GM21390 (cell line): ENCODE results near the gene CACUL1.
"Not testable (repeated sequence)": the region's sequence is repeated elsewhere in the genome, so short reads cannot be mapped to it uniquely, and the experiment has no call there.

Experiments used
- ATAC-seq: cut with Tn5 transposase; IDR thresholded peaks from one replicate; pipeline ENCODE4 v1.9.1; 2021; ENCODE audit not compliant: unreplicated experiment

CACUL1 gene

DNA sequence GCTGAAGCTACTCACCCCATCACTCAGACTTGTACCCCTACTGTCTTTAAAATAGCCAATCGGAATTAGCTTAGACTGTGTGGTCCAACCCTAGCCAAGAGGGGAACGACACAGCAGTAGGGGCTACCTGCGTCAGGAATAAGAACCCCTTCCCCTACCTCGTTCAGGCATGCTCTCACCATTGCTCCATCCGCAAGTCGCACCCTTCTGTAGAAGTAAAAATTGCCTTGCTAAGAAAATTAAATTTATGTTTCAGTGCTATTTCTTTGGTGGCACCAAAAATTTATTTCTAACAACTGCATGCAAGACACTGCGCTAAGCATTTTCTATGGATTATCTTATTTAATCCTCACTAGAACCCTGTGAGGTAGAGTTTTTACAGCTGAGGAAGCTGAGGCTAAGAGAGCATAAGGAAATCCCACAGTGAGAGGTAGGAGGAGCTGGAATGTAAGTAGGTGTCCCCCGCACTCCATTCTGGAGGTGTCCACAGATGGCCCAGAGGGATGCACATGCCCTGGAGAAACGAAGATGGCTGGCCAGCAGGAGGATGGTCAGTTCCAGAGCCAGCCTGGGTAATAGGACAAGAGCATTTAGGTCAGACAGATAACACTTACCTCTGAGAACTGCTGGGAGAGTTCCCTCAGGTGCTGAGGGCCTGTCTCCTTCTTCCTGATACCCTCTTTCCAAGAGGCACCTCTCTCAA, 15.3 kb upstream of the CACUL1 start:
- ATAC-seq: no peak

- no peak for ATAC-seq
Measured at GRCh38 chr10:118768041-118768919, 13.5 kb upstream of the CACUL1 start.

DNA sequence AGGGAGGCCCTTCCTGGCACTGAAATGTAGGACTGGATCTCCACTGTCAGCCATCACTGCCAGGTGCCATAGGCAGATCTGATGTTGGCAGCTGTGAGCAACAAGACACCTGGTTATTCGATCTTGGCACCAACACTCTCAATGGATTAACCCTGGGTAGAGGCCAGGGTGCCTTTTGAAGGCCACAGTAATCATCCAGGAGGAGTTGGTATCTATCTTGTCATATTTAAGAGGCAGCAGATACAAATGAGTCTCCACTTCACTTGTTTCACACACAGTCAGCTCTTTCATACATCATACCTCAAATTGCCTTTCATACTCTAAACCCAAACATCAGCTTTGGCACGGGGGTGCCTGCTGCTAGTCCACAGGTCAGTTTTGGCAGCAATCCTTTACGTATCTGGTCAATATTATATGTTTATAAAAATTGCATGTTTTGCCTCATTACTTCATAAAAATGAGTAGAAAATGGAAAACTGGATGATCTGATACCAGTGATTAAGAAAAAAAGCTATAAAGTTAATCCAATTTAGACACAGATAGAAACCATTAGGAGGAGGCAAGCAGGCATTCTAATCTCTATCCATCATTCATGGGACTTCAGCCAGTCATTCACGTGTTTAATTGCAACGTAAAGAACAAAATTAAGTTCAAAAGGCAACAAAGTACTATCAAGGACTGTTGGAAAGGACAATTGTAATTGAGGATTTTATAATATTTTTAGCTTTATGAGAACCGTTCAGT, 12.7 kb upstream of the CACUL1 start:
- ATAC-seq: no peak

- ATAC-seq: no peak
Measured at GRCh38 chr10:118764195-118764594, 9.4 kb upstream of the CACUL1 start.

GRCh38 chr10:118763202-118763988, 8.6 kb upstream of the CACUL1 start:
- no peak for ATAC-seq

DNA sequence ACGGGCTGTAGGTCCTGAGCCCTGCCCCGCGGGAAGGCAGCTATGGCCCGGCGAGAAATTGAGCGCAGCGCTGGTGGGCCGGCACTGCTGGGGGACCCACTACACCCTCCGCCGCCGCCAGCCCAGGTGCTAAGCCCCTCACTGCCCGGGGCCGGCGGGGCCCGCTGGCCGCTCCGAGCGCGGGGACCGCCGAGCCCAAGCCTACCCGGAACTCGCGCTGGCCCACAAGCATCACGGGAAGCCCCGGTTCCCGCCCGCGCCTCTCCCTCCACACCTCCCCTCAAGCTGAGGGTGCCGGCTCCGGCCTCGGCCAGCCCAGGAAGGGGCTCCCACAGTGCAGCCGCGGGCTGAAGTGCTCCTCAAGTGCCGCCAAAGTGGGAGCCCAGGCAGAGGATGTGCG, 5.5 kb upstream of the CACUL1 start:
- ATAC-seq: no peak

DNA sequence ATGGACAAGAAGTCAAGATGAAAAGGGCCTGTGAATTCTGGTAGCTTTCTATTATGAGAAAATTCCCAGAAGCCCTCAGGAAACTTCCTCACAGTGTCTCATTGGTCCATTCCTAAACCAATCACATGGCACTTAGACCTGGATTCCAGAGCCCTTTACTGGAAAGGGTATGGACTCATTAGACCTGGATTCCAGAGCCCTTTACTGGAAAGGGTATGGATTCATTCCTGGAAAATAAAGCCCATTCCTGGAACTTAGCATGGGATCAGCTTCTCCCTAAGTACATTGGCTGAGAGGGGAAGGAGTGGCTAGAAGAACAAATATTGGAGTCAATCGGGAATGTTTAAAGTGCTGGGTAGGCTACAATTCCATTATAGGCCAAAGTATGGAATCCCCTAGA, 3.7 kb upstream of the CACUL1 start:
- ATAC-seq: no peak

DNA sequence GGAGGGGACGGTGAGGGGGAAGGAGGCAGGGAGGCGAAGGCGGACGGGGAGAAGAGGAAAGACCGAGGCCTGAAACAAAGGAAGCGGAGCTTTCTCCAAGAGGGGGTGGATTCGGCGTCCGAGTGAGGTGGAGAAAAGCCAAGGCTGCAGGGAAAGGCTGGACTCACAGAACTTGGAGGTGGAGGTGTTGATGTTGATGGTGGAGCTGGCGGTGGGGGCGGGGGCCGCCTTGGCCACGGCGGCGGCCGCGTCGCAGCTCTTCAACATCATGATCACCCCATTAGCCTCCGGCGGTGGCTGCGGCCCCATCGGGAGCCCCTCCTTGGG, 578 bp downstream of the CACUL1 start:
- ATAC-seq: peak; percentile 9

GRCh38 chr10:118753331-118754228, 1.2 kb downstream of the CACUL1 start:
- ATAC-seq: peak; percentile 6

DNA sequence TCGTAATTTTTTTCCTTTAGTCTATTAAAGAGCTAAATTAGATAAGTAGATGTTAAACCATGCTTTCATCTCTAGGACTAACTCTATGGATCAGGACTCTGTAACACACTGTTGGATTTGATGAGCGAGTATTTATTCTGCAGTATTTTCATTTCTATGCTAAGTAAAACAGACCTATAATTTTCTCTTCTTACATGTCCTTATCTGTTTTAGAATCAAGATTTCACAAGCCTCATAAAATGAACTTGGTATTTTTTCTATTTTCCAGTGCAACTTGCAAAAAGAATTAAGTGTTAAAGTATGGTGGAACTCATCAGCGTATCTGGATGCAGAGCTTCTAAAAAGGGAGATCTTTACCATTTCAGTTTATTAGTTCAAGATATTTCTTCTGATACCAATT, 2.4 kb downstream of the CACUL1 start:
- ATAC-seq: no peak

DNA sequence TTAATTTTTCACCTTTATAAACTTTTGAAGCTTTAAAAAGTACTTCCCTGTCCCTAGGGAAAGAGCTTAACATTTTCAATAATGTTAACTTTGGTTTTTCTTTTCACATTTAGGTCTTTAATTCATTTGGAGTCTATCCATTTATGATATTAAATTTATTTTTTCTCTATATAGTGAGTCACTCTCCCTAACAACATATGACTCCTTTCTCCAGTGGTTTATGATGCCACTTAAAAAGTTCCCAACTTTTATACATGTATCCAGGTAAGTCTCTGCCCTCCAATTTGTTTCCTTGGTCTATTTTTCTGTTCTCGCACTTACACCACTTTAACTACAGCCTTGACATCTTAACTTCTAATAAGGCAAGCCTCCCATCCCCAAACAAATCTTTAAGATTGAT, 3.5 kb downstream of the CACUL1 start:
- ATAC-seq: no peak

- no peak for ATAC-seq
Measured at GRCh38 chr10:118748041-118748440, 6.7 kb downstream of the CACUL1 start.

DNA sequence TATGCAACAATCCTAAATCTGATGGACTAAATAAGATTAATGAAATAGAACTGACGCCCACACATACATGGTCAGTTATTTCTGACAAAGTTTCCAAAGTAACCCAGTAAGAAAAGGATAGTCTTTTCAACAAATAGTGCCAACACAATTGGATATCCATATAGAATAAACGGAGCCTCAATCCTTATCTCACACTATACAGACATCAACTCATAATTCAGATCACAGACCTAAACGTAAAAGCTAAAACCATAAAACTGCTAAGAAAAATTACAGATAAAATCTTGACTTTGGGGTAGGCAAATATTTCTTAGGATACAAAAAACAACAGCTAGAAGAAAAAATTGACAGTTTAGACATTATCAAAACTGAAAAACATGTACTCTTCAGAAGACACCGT, 8.5 kb downstream of the CACUL1 start:
- ATAC-seq: no peak

DNA sequence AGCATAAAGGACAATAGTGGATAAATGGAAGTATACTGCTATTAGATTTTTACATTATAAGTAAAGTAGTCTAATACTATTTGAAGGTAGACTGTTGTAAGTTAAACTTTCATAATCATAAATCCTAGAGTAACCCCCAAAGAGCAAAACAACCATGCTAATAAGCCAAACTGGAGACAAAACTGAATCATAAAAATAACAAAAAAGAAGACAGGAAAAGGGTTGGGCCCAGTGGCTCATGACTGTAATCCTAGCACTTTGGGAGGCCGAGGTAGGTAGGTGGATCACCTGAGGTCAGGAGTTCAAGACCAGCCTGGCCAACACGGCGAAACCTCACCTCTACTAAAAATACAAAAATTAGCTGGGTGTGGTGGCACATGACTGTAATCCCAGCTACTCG, 9.7 kb downstream of the CACUL1 start:
- ATAC-seq: no peak

DNA sequence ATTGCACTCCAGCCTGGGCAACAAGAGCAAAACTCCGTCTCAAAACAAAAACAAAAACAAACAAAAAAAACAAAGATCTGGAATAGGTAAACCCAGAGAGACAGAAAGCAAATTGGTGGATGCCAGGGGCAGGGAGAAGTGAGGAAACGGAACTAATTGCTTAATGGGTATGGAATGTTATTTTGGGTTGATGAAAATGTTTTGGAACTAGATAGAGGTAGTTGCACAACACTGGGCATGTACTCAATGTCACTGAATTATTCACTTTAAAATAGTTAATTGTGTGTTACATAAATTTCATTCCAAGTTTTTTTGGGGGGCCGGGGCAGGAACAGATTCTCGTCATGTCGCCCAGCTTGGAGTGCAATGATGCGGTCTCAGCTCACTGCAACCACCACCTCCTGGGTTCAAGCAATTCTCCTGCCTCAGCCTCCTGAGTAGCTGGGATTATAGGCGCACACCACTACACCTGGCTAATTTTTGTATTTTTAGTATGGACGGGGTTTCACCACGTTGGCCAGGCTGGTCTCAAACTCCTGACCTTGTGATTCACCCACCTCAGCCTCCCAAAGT, 10.3 kb downstream of the CACUL1 start:
- not testable (repeated sequence) for ATAC-seq

- no peak for ATAC-seq
Measured at GRCh38 chr10:118742782-118743181, 12.0 kb downstream of the CACUL1 start.

DNA sequence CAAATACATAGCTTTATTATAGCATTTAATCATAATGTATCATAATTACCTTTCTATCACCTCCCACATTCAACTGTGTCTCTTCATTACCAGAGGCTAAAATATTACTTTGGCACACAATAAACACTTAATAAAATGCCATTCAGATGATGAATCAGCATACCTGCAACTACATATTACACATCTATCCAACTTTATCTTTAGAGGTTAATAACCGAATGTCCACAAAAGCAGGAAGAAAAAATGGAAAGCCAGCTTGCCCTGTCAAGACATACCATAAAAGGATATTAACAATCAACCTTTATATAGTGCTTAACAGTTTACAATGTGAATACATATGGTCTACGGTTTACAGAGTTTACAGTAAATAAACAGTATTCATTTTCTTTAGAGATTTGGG, 12.7 kb downstream of the CACUL1 start:
- no peak for ATAC-seq

DNA sequence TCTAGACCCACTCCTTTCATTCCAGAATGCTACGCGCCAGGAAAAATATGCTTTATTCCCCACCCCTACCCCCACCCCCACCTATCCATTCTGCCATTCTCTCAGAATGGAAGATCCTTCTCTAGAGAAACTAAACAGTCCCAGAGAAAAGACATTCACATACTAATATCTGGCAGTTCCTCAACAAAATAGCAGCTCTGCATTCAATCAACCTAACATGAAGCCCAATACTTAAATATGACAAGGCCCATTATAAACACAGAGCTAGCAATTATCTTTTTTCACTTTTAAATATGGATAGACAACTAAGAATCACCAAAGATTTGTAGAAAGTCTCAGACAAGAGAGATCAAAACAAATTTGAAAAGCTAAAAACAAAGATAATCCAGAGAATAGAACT, 16.4 kb downstream of the CACUL1 start:
- ATAC-seq: no peak

- ATAC-seq: no peak
Measured at GRCh38 chr10:118737603-118738302, 17.0 kb downstream of the CACUL1 start.
